ACC112 (cell line): ENCODE results near the gene XPNPEP3.
"Not testable (repeated sequence)": the region's sequence is repeated elsewhere in the genome, so short reads cannot be mapped to it uniquely, and the experiment has no call there.

ENCODE experiments used
- H2AFZ ChIP-seq: fragments of 200-600 bp; sonication (generic); one replicate; pipeline ENCODE4 v1.6.0; 2017; ENCODE audit warnings: antibody characterized with exemption, low read length; ENCODE audit not compliant: unreplicated experiment
- H3K27ac ChIP-seq: fragments of 200-600 bp; sonication (generic); 2 replicates; pipeline ENCODE4 v1.5.1; 2014; ENCODE audit warnings: low read depth, mild to moderate bottlenecking, antibody characterized with exemption, low read length, moderate library complexity
- H3K27me3 ChIP-seq: fragments of 200-600 bp; sonication (generic); 2 replicates; pipeline ENCODE4 v1.6.1; 2014; ENCODE audit warnings: mild to moderate bottlenecking, antibody characterized with exemption, low read length, moderate library complexity, mixed read lengths; ENCODE audit not compliant: insufficient read depth
- H3K36me3 ChIP-seq: fragments of 200-600 bp; sonication (generic); 2 replicates; pipeline ENCODE4 v1.6.1; 2016; ENCODE audit warnings: mild to moderate bottlenecking, antibody characterized with exemption, low read length, moderate library complexity, mixed read lengths; ENCODE audit not compliant: insufficient read depth
- H3K4me1 ChIP-seq: fragments of 200-600 bp; sonication (generic); one replicate; pipeline ENCODE4 v1.6.1; 2016; ENCODE audit warnings: low read length, mixed read lengths; ENCODE audit not compliant: insufficient read depth, unreplicated experiment, control insufficient read depth
- H3K4me3 ChIP-seq: fragments of 200-600 bp; sonication (generic); 2 replicates; pipeline ENCODE4 v1.5.1; 2014; ENCODE audit warnings: mild to moderate bottlenecking, low read depth, low read length
- H3K79me2 ChIP-seq: fragments of 200-600 bp; sonication (generic); one replicate; pipeline ENCODE4 v1.6.0; 2016; ENCODE audit warnings: low read length; ENCODE audit not compliant: control insufficient read depth, unreplicated experiment, insufficient read depth

Gene XPNPEP3

DNA sequence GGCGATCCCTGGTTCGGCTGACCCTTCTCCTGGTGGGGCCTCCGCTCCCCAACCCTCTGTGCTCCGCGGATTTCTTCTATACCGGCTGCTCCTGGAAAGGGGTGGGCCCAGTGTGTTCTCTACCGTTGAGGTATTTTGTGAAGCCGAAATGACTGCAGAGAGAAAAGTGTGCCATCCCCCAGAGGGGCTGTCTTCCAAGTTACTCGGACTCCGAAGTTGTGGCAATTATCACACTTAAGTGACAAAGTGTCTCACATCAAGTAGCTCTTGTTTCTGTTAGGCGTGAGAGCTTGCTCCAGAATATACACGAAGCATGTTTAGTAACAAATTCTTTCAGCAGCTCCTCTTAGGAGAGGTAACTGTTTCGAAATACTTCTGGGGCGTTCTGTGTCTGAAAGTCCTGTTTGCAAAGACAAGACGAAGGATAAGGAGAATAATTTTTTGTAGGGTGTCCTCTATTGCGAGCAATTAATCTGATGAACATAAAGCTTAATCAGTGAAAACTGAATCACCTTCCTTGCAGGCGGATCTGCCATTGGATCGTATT lies 434 bp downstream of the XPNPEP3 start:
- Histone ChIP-seq H3K27me3 (no peaks in the 10 kb centered on the region), H3K27ac (peak overlapping the region; percentile 97), H2AFZ (peak overlapping the region; percentile 65), H3K36me3 (0 out of 2 replicates have a peak, but pooled peaks cover 2% of the 10 kb centered on the region), H3K79me2 (peaks cover 88% of the 10 kb centered on the region), H3K4me1 (peaks cover 20% of the 10 kb centered on the region), H3K4me3 (peak overlapping the region; percentile 90)

DNA sequence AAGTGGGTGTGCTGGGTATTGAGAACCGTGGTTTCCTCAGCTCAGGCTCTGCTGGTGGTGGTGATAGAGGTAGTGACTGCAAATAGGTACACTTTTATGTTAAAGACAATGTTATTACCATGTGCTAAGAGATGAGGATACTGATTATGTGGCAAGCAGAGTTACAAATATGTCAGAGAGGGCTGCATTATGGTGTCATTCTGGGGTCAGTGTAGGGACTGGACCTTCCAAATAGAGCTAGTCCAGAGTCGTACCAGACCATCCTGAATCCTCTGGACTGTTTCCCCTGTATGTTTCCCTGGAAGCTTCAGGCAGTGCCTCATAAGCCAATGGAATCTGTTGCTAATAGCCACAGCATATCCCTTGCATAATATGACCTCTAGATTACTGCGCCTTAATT lies 5.1 kb downstream of the XPNPEP3 start, which contains the start of gene DNAJB7:
Gene DNAJB7, minus strand, starts transcription at position 101 of the 400 bp plus-strand sequence. CDS start 119 bp downstream, outside the sequence.
- H3K4me3 ChIP-seq: no peak within 1 kb of the TSS
- no peaks in the 10 kb centered on the region for H3K36me3 ChIP-seq
- no peaks in the 10 kb centered on the region for H3K27me3 ChIP-seq
- H3K4me1 ChIP-seq: peaks cover 9% of the 10 kb centered on the region
- H3K27ac ChIP-seq: no peak within 1 kb of the TSS
- no peak within 1 kb of the TSS for H2AFZ ChIP-seq
- peaks cover 60% of the 10 kb centered on the region for H3K79me2 ChIP-seq

DNA sequence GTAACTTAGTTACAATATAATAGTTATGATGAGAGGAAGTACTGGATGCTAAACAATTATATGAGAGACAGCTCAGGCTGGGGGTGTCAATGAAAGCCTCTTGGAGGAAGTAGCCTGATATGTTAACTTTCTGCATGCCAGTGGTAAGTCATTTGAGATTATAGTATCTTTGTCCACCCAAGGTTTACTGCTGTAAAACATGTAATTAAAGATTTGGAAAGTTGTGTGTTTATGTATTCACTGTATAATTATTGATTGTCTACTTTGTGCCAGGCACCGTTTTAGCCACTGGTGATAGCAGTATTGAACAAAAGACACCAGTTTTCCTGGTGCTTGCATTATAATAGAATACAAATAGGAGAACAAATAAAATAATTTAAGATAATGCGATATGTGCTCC lies 5.6 kb downstream of the XPNPEP3 start:
- Histone ChIP-seq H2AFZ (no peak overlapping the region), H3K79me2 (peaks cover 55% of the 10 kb centered on the region)

DNA sequence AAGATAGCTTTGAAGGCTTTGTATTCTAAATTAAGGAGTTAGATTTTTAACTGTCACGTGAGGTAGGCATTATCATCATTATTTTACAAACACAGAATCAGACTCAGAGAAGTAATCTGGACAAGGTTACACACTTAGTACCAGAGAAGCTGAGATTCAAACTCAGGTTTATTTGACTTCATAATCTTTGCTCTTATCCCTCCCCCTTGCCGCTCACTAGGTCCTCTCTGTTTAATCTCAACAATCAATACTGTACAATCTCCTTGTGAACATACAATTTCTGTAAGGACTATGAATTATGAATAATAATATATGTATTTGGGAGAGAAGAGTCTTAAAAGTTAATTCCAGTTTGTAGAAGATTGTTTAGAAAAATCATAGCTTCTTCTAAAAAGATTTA lies 10.2 kb downstream of the XPNPEP3 start:
- no peak overlapping the region for H3K27ac ChIP-seq
- peaks cover 16% of the 10 kb centered on the region for H3K79me2 ChIP-seq
- H3K4me1 ChIP-seq: peaks cover 5% of the 10 kb centered on the region
- H3K36me3 ChIP-seq: 0 out of 2 replicates have a peak, but pooled peaks cover 6% of the 10 kb centered on the region
- no peak overlapping the region for H2AFZ ChIP-seq
- no peak overlapping the region for H3K4me3 ChIP-seq
- H3K27me3 ChIP-seq: no peaks in the 10 kb centered on the region

More for the DNA sequence above, 5.6 kb downstream of the XPNPEP3 start:
- Histone ChIP-seq H3K27me3 (no peaks in the 10 kb centered on the region), H3K4me1 (peaks cover 9% of the 10 kb centered on the region), H3K36me3 (no peaks in the 10 kb centered on the region), H3K27ac (no peak overlapping the region), H3K4me3 (no peak overlapping the region)

DNA sequence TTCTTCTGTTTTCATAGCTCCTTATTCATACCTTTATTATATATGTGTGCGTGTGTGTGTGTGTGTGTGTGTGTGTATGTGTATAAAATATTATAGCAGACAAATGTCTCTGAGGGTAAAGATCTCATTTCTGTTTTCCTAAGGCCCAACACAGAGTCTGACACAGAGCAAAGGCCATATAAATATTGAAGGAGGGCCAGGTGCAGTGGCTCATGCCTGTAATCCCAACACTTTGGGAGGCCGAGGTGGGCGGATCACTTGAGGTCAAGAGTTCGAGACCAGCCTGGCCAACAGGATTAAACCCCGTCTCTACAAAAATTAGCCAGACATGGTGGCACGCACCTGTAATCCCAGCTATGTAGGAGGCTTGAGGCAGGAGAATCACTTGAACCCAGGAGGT lies 11.4 kb downstream of the XPNPEP3 start:
- H3K4me1 ChIP-seq, H3K79me2 ChIP-seq, H3K27ac ChIP-seq, H2AFZ ChIP-seq, H3K4me3 ChIP-seq, H3K27me3 ChIP-seq, H3K36me3 ChIP-seq: not testable (repeated sequence)

DNA sequence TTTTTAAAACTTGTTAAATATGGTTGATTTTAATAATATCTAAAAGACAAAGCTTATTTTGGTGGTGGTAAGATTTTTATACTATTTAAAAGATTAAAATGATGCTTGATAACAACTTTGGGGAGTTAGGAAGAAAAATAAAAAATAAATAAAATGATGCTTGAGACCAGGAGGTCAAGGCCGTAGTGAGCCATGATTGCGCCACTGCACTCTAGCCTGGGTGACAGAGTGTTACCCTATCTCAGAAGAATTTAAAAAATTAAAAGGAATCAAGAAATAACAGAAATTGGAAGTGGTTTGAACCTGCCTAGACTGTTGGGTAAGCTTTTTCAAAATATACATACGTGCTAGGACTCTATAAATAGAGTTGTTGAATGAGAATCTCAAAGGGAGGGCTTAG lies 17.1 kb downstream of the XPNPEP3 start:
- H3K27ac ChIP-seq: no peak overlapping the region
- no peaks in the 10 kb centered on the region for H3K4me1 ChIP-seq
- H3K79me2 ChIP-seq: no peaks in the 10 kb centered on the region
- H3K36me3 ChIP-seq: 0 out of 2 replicates have a peak, but pooled peaks cover 6% of the 10 kb centered on the region
- H3K27me3 ChIP-seq: no peaks in the 10 kb centered on the region
- no peak overlapping the region for H3K4me3 ChIP-seq
- H2AFZ ChIP-seq: no peak overlapping the region

DNA sequence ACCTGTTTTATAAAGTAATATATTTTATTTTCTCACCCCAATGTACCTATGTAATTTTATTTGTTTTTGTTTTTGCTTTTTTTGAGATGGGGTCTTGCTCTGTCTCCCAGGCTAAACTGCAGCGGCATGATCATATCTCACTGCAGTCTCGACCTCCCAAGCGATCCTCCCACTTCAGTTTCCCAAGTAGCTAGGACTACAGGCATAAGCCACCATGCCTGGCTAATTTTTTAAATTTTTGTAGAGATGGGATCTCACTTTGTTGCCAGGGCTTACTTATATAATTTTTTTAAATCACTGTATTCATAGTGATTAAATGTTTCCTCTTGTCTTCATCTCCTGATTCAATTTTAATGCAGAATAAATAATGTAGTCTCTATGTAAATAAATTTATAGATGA lies 18.2 kb downstream of the XPNPEP3 start:
- H3K27me3 ChIP-seq: no peaks in the 10 kb centered on the region
- H3K4me3 ChIP-seq: no peak overlapping the region
- H3K36me3 ChIP-seq: 0 out of 2 replicates have a peak, but pooled peaks cover 3% of the 10 kb centered on the region
- H3K4me1 ChIP-seq: no peaks in the 10 kb centered on the region
- H3K79me2 ChIP-seq: no peaks in the 10 kb centered on the region
- no peak overlapping the region for H2AFZ ChIP-seq
- no peak overlapping the region for H3K27ac ChIP-seq

DNA sequence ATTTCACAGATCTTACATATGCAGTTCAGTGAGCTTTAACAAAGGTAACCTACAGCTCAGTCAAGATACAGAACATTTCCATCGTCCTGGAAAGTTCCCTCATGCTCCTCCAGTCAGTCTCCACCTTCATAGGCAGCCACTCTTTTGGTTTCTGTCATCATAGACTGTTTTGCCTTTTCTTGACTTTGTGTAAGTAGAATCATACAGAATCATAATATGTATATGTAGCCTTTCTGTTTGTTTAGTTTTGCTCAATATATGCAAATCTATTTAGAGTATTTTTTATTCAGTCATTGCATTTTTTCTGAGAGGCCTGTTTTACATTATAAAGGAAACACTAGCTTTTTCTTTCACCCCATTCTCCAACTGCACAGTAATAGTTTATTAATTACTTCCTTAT lies 20.0 kb downstream of the XPNPEP3 start:
- Histone ChIP-seq H3K4me3 (no peak overlapping the region), H3K27me3 (no peaks in the 10 kb centered on the region), H3K36me3 (no peaks in the 10 kb centered on the region; the same call in 1 of the 2 replicates), H3K79me2 (no peaks in the 10 kb centered on the region), H3K27ac (no peak overlapping the region), H2AFZ (no peak overlapping the region), H3K4me1 (no peaks in the 10 kb centered on the region)

DNA sequence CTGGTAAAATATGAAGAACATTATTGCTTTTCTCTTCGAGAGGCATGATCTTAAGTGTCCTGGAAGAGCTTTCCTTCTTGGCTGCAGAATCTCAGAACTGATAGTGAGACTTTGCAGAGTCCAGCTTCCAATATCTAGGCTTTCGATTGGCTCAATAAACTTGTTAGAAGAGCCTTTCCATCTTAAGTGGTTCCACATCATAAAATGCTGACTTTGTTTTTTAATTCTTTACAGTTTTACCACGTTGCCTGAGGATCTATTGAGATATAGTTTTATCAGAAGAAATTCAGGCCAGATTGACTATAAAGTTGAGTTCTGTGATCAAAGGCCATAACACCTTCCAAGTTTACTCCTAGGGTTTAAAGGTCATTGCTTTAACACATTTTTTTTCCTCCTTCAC lies 20.5 kb downstream of the XPNPEP3 start:
- Histone ChIP-seq H3K27me3 (no peaks in the 10 kb centered on the region), H3K79me2 (no peaks in the 10 kb centered on the region), H3K36me3 (no peaks in the 10 kb centered on the region; the same call in 1 of the 2 replicates), H3K27ac (no peak overlapping the region), H3K4me3 (no peak overlapping the region), H2AFZ (no peak overlapping the region), H3K4me1 (no peaks in the 10 kb centered on the region)

DNA sequence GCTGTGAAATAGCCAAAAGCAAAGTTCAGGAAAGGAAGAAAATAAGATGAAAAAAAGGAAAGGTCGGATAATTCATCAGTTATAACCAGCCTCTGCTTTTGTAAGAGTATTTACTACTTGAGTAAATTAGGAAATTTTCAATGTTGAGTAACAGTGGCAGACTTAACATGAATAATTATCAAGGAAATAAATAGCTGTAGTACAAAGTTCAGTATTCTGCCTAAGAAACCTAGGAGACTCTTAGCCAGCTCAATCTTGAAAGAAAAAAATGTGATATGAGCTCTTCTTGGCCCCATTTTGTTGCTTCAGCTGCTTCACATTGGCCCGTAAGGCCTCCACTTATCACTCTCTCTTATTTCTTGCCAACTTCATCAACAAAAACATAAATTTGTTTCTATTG lies 22.0 kb downstream of the XPNPEP3 start:
- Histone ChIP-seq H2AFZ (no peak overlapping the region), H3K27me3 (no peaks in the 10 kb centered on the region), H3K79me2 (no peaks in the 10 kb centered on the region), H3K4me1 (no peaks in the 10 kb centered on the region), H3K36me3 (no peaks in the 10 kb centered on the region; the same call in 1 of the 2 replicates), H3K4me3 (no peak overlapping the region), H3K27ac (no peak overlapping the region)

DNA sequence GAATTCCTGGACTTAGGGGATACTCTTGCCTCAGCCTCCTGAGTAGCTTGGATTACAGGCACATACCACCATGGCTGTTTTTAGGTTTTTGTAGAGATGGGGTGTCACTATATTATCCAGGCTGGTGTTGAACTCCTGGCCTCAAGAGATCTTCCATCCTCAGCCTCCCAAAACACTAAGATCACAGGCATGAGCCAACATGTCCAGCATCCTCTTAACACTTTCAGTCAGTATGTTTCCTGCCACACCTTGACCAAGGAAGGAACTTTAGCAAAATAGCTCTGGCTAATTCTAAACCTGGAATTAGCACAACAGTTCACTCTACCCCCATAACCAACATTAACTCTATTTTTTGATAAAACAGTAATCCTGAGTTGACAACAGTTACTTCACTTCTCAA lies 32.2 kb downstream of the XPNPEP3 start:
- Histone ChIP-seq H3K79me2 (no peaks in the 10 kb centered on the region), H3K27ac (no peak overlapping the region), H3K36me3 (no peaks in the 10 kb centered on the region), H3K4me1 (no peaks in the 10 kb centered on the region), H3K27me3 (no peaks in the 10 kb centered on the region), H2AFZ (no peak overlapping the region), H3K4me3 (no peak overlapping the region)
